ENCODE results near the gene TCF4. TPM values are rescaled to one million over a fixed set of nuclear protein-coding genes. Genes with fewer than 3 reads are reported as not detected.
A peak's percentile ranks its signal among the peaks of the same experiment; 100 is the strongest.

TCF4 gene
- total RNA-seq, 1 experiment from 2014 or later: 104 TPM

- H3K27ac Mint-ChIP-seq: no peak overlapping the region; the same call in 1 of the 2 replicates
- ChIA-PET POLR2A (no interaction called here), CTCF (interaction anchor here (0.7 to 1.3 kb wide), 2 partner anchors 148 to 282 kb away, joined by 3 read pairs; no protein-coding TSS in a partner anchor)
- H3K4me3 Mint-ChIP-seq: no peak overlapping the region
- H3K9me3 Mint-ChIP-seq: no peaks in the 10 kb centered on the region
- no peak for ATAC-seq
- peaks cover 88% of the 10 kb centered on the region for H3K4me1 Mint-ChIP-seq
- H3K27me3 Mint-ChIP-seq (ENCODE audit: low read depth): no peaks in the 10 kb centered on the region
- no peak for DNase-seq (ENCODE audit: low spot score)
- TF ChIP-seq SOX15 (CRISPR knock-in tag; IDR thresholded peaks at IDR 0.05) (no peak), ZMAT4 (CRISPR knock-in tag; IDR thresholded peaks at IDR 0.05) (no peak), NFE2L1 (CRISPR knock-in tag; IDR thresholded peaks at IDR 0.05) (no peak), ZBTB21 (CRISPR knock-in tag; IDR thresholded peaks at IDR 0.05; ENCODE audit: borderline replicate concordance) (no peak)
- H3K36me3 Mint-ChIP-seq: no peaks in the 10 kb centered on the region
Observed at GRCh38 chr18:55499526-55499925, 88.5 kb downstream of the TCF4 start.

GRCh38 chr18:55497825-55498403 is 90.1 kb downstream of the TCF4 start:
- DNase-seq (ENCODE audit: low spot score): no peak
- ATAC-seq: peak; percentile 19; the same call in 1 of the 2 replicates
- Mint-ChIP-seq H3K27ac (no peak overlapping the region), H3K36me3 (no peaks in the 10 kb centered on the region), H3K4me1 (peaks cover 85% of the 10 kb centered on the region), H3K4me3 (no peak overlapping the region), H3K9me3 (no peaks in the 10 kb centered on the region), H3K27me3 (ENCODE audit: low read depth) (no peaks in the 10 kb centered on the region)
- ChIA-PET CTCF (interaction anchor here (0.5 to 0.8 kb wide), 2 partner anchors 24 to 157 kb away, joined by 3 read pairs; no protein-coding TSS in a partner anchor), POLR2A (no interaction called here)
- TF ChIP-seq ZNF232 (CRISPR knock-in tag; IDR thresholded peaks at IDR 0.05): no peak
- no peak for TF ChIP-seq FOXJ3 (CRISPR knock-in tag; IDR thresholded peaks at IDR 0.05; ENCODE audit: borderline replicate concordance)
- no peak for TF ChIP-seq KAT7 (CRISPR knock-in tag; IDR thresholded peaks at IDR 0.05; ENCODE audit: borderline replicate concordance)
- no peak for TF ChIP-seq ATF3 (CRISPR knock-in tag; conservative IDR thresholded peaks at IDR 0.05)
- TF ChIP-seq USF1 (CRISPR knock-in tag; IDR thresholded peaks at IDR 0.05): no peak
- TF ChIP-seq CBFB (CRISPR knock-in tag; IDR thresholded peaks at IDR 0.05; ENCODE audit: low read depth): no peak
- no peak for TF ChIP-seq MXD4 (CRISPR knock-in tag; IDR thresholded peaks at IDR 0.05; ENCODE audit: borderline replicate concordance)
- TF ChIP-seq RELA (CRISPR knock-in tag; IDR thresholded peaks at IDR 0.05; ENCODE audit: borderline replicate concordance): no peak
- TF ChIP-seq SOX15 (CRISPR knock-in tag; IDR thresholded peaks at IDR 0.05): no peak
- no peak for TF ChIP-seq CTCF (IDR thresholded peaks at IDR 0.05)
- TF ChIP-seq ETV6 (CRISPR knock-in tag; IDR thresholded peaks at IDR 0.05): no peak
- TF ChIP-seq GRHL2 (CRISPR knock-in tag; IDR thresholded peaks at IDR 0.05; ENCODE audit: insufficient replicate concordance, severe bottlenecking): no peak
- TF ChIP-seq EMX1 (CRISPR knock-in tag; IDR thresholded peaks at IDR 0.05): no peak
- TF ChIP-seq CREM (CRISPR knock-in tag; IDR thresholded peaks at IDR 0.05): no peak
- TF ChIP-seq USF2 (CRISPR knock-in tag; IDR thresholded peaks at IDR 0.05): no peak
- no peak for TF ChIP-seq ZNF396 (CRISPR knock-in tag; IDR thresholded peaks at IDR 0.05; ENCODE audit: borderline replicate concordance)
- TF ChIP-seq PRDM15 (CRISPR knock-in tag; IDR thresholded peaks at IDR 0.05): no peak

Measured in WTC11 (cell line).